GM18526 (cell line): ENCODE measurements around the gene TRIM41.

ENCODE experiments used
- POLR2A ChIP-seq: IDR thresholded peaks from 3 replicates; pipeline ENCODE4 v1.6.1; 2011; ENCODE audit not compliant: insufficient read length; ENCODE audit errors: extremely low read depth

The TRIM41 gene

GRCh38 chr5:181223058-181223728 is at the start of gene TRIM41:
Gene TRIM41, plus strand, starts transcription at chr5:181223281. Its CDS starts 719 bp downstream, at chr5:181224000.
- TF ChIP-seq POLR2A, result peak; percentile 83

GRCh38 chr5:181173420-181174342 is 49.4 kb upstream of the TRIM41 start:
- TF ChIP-seq POLR2A, result peak; percentile 15

GRCh38 chr5:181176254-181176952 is 46.7 kb upstream of the TRIM41 start:
- no peak for TF ChIP-seq POLR2A

- no peak for TF ChIP-seq POLR2A
These were observed 41.2 kb upstream of the TRIM41 start for GRCh38 chr5:181181650-181182565.

- TF ChIP-seq POLR2A, result no peak
These were observed 40.4 kb upstream of the TRIM41 start for GRCh38 chr5:181182651-181183050.

GRCh38 chr5:181184845-181185216 is 38.2 kb upstream of the TRIM41 start:
- TF ChIP-seq POLR2A, result no peak

GRCh38 chr5:181185560-181185959 is 37.5 kb upstream of the TRIM41 start:
- TF ChIP-seq POLR2A, result no peak

GRCh38 chr5:181186022-181186421 is 37.1 kb upstream of the TRIM41 start:
- TF ChIP-seq POLR2A, result no peak

GRCh38 chr5:181186986-181187499 is 36.0 kb upstream of the TRIM41 start:
- no peak for TF ChIP-seq POLR2A

- no peak for TF ChIP-seq POLR2A
These were observed 35.4 kb upstream of the TRIM41 start for GRCh38 chr5:181187500-181188213.

- TF ChIP-seq POLR2A, result no peak
These were observed 34.2 kb upstream of the TRIM41 start for GRCh38 chr5:181188700-181189362.

- TF ChIP-seq POLR2A, result no peak
These were observed 33.6 kb upstream of the TRIM41 start for GRCh38 chr5:181189363-181189961.
